Measurements from ENCODE around the gene FAM163B. TPM values are rescaled to one million over a fixed set of nuclear protein-coding genes. Genes with fewer than 3 reads are reported as not detected.

The FAM163B gene
- total RNA-seq, 1 experiment from 2014 or later, result not detected

DNA sequence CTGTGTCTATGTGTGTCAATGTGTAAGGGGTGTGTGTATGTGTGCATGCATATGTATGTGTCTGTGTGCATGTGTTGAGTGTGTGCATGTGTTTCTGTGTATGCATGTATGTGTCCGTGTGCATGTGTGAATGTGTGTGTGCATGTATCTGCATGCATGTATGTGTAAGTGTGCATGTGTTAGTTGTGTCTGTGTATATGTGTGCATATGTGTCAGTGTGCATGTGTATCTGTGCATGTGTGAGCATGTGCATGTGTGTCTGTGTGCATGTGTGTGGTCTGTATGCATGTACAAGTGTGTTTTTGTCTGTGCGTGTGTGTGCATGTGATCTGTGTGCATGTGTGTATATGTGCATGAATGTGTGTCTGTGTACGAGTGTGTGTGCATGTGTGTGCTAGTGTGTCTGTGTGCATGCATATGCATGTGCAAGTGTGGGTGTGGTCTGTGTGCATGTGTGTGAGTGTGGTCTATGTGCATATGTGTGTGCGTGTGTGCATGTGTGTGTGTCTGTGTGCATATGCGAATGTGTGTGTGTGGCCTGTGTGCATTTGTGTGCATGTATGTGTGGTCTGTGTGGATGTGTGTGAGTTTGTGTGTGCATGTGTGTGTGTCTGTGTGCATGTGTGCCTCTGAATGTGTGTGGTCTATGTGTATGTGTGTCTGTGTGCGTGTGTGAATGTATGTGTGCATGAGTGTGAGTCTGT lies 9.6 kb downstream of the FAM163B start:
- no peak for DNase-seq
- H3K9me3 Mint-ChIP-seq (ENCODE audit: low read depth, unreplicated experiment), result peaks cover 4% of the 10 kb centered on the region
- intact Hi-C loops (cut with micrococcal nuclease; ENCODE audit: unreplicated experiment), result no loop called here
- BruUV-seq (replicated peaks), result no TSS peak
- H3K36me3 Mint-ChIP-seq (ENCODE audit: insufficient read depth, unreplicated experiment), result no peaks in the 10 kb centered on the region
- H3K27me3 Mint-ChIP-seq (ENCODE audit: unreplicated experiment), result peaks cover 57% of the 10 kb centered on the region
- no peaks in the 10 kb centered on the region for H3K4me1 Mint-ChIP-seq (ENCODE audit: low read depth, unreplicated experiment)
- TF ChIP-seq, protein P1, sequence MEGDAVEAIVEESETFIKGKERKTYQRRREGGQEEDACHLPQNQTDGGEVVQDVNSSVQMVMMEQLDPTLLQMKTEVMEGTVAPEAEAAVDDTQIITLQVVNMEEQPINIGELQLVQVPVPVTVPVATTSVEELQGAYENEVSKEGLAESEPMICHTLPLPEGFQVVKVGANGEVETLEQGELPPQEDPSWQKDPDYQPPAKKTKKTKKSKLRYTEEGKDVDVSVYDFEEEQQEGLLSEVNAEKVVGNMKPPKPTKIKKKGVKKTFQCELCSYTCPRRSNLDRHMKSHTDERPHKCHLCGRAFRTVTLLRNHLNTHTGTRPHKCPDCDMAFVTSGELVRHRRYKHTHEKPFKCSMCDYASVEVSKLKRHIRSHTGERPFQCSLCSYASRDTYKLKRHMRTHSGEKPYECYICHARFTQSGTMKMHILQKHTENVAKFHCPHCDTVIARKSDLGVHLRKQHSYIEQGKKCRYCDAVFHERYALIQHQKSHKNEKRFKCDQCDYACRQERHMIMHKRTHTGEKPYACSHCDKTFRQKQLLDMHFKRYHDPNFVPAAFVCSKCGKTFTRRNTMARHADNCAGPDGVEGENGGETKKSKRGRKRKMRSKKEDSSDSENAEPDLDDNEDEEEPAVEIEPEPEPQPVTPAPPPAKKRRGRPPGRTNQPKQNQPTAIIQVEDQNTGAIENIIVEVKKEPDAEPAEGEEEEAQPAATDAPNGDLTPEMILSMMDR (IDR thresholded peaks at IDR 0.05; ENCODE audit: unreplicated experiment), result no peak
- CTCF ChIA-PET, result no interaction called here
- H3K27ac Mint-ChIP-seq (ENCODE audit: unreplicated experiment), result no peak overlapping the region
- no peak overlapping the region for H3K4me3 Mint-ChIP-seq (ENCODE audit: low read depth, unreplicated experiment)

DNA sequence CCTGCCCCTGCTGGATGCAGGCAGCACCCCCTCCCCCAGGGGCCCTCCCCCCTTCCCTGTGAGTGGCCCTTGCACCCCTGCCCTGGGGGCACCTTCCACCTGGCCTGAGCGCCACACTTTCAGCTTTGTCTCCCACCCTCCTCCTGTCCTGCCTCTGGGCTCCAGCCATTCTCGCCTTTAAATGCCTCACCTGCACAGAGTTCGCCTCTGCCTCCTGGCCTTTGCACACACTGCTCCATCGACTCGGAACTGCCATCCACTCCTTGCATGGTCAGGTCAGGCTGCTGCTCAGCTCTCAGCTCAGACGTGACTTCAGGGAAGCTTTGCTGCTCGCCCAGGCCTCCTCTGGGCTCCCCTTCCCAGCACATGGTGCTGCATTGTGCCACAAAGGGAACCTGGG lies 10.2 kb downstream of the FAM163B start:
- TF ChIP-seq, protein P1 (IDR thresholded peaks at IDR 0.05; ENCODE audit: unreplicated experiment), result no peak
- H3K27me3 Mint-ChIP-seq (ENCODE audit: unreplicated experiment), result peaks cover 57% of the 10 kb centered on the region
- DNase-seq, result no peak
- CTCF ChIA-PET, result no interaction called here
- no TSS peak for BruUV-seq (replicated peaks)
- intact Hi-C loops (cut with micrococcal nuclease; ENCODE audit: unreplicated experiment), result no loop called here
- no peaks in the 10 kb centered on the region for H3K36me3 Mint-ChIP-seq (ENCODE audit: insufficient read depth, unreplicated experiment)
- H3K9me3 Mint-ChIP-seq (ENCODE audit: low read depth, unreplicated experiment), result peaks cover 4% of the 10 kb centered on the region
- no peak overlapping the region for H3K4me3 Mint-ChIP-seq (ENCODE audit: low read depth, unreplicated experiment)
- no peak overlapping the region for H3K27ac Mint-ChIP-seq (ENCODE audit: unreplicated experiment)
- no peaks in the 10 kb centered on the region for H3K4me1 Mint-ChIP-seq (ENCODE audit: low read depth, unreplicated experiment)

DNA sequence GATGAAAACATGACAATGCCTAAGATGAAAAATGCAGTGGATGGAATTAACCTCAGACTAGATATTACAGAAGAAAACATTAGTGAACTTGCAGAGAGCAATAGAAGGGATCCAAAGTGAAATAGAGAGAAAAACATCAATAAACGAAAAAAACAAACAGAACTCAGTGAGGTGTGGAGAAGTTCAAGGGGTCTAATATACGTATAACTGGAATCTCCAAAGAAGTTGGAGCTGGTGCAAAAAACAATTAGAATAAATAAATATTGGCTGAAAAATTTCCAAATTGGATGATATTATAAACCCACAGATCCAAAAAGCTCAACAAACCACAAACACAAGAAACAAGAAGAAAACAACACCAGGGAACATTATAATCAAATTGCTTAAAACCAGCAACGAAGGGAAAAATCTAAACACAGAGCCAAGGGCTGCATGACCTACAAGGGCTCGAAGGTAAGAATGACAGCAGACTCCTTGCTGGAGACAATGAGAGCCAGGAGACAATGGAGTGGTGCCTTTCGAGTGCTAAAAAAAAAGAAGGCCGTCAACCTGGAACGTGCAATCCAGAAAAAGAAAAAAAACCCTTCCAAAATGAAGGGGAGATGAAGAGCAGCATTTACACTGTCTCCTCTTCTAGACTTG lies 11.8 kb downstream of the FAM163B start:
- Mint-ChIP-seq H3K27ac (ENCODE audit: unreplicated experiment) (no peak overlapping the region), H3K4me3 (ENCODE audit: low read depth, unreplicated experiment) (no peak overlapping the region), H3K27me3 (ENCODE audit: unreplicated experiment) (peaks cover 58% of the 10 kb centered on the region), H3K36me3 (ENCODE audit: insufficient read depth, unreplicated experiment) (no peaks in the 10 kb centered on the region), H3K9me3 (ENCODE audit: low read depth, unreplicated experiment) (peaks cover 4% of the 10 kb centered on the region), H3K4me1 (ENCODE audit: low read depth, unreplicated experiment) (no peaks in the 10 kb centered on the region)
- CTCF ChIA-PET, result no interaction called here
- no peak for DNase-seq
- TF ChIP-seq, protein P1 (IDR thresholded peaks at IDR 0.05; ENCODE audit: unreplicated experiment), result no peak
- intact Hi-C loops (cut with micrococcal nuclease; ENCODE audit: unreplicated experiment), result no loop called here
- no TSS peak for BruUV-seq (replicated peaks)

DNA sequence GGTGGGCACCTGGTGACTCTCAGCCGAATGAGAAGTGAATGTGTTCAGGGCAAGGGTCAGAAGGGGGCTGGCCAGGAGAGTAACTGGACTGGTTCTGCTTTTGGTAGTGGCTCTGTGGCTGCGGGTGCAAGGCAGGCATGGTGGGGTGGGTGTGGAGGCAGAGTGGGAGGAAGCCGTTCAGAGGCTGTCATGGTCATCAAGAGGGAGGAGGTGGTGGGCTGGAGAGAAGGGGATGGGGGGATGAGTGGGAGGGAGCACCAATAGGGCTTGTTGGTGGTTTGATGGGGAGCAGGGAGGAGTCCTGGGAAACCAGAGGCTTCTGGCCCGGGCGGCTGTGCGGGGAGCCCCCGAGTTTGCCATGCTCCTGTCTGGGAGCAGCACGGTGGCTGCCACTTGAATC lies 13.3 kb downstream of the FAM163B start:
- Mint-ChIP-seq H3K9me3 (ENCODE audit: low read depth, unreplicated experiment) (peaks cover 4% of the 10 kb centered on the region), H3K27ac (ENCODE audit: unreplicated experiment) (no peak overlapping the region), H3K27me3 (ENCODE audit: unreplicated experiment) (peaks cover 68% of the 10 kb centered on the region), H3K4me1 (ENCODE audit: low read depth, unreplicated experiment) (no peaks in the 10 kb centered on the region), H3K36me3 (ENCODE audit: insufficient read depth, unreplicated experiment) (no peaks in the 10 kb centered on the region), H3K4me3 (ENCODE audit: low read depth, unreplicated experiment) (no peak overlapping the region)
- CTCF ChIA-PET, result no interaction called here
- no TSS peak for BruUV-seq (replicated peaks)
- no peak for DNase-seq
- intact Hi-C loops (cut with micrococcal nuclease; ENCODE audit: unreplicated experiment), result no loop called here
- TF ChIP-seq, protein P1 (IDR thresholded peaks at IDR 0.05; ENCODE audit: unreplicated experiment), result no peak

All from Calu3 (cell line).